COLO829 (cell line): ENCODE results near the gene KAZN.
A peak's percentile ranks its signal among the peaks of the same experiment; 100 is the strongest.
"Not testable (repeated sequence)": the region's sequence is repeated elsewhere in the genome, so short reads cannot be mapped to it uniquely, and the experiment has no call there.

Source experiments
- DNase-seq: peaks from one replicate; pipeline ENCODE4 v3.0.0; 2012; ENCODE audit warnings: low spot score

Gene KAZN

GRCh38 chr1:15038232-15039016 is 439.9 kb downstream of the KAZN start:
- DNase-seq, result no peak

GRCh38 chr1:15039017-15039648 is 440.6 kb downstream of the KAZN start:
- DNase-seq, result no peak

- DNase-seq, result no peak
Measured at GRCh38 chr1:15039901-15040300, 441.4 kb downstream of the KAZN start.

- not testable (repeated sequence) for DNase-seq
Measured at GRCh38 chr1:15040685-15041084, 442.2 kb downstream of the KAZN start.

- DNase-seq, result no peak
Measured at GRCh38 chr1:15042866-15043265, 444.4 kb downstream of the KAZN start.

GRCh38 chr1:15043934-15044333 is 445.4 kb downstream of the KAZN start:
- no peak for DNase-seq

GRCh38 chr1:15045123-15045522 is 446.6 kb downstream of the KAZN start:
- DNase-seq, result no peak

GRCh38 chr1:15046487-15047165 is 448.1 kb downstream of the KAZN start:
- DNase-seq, result peak; percentile 64

- DNase-seq, result no peak
Measured at GRCh38 chr1:15047237-15047636, 448.8 kb downstream of the KAZN start.

GRCh38 chr1:15048437-15048980 is 450.0 kb downstream of the KAZN start:
- DNase-seq, result no peak

- no peak for DNase-seq
Measured at GRCh38 chr1:15049067-15049466, 450.6 kb downstream of the KAZN start.

- no peak for DNase-seq
Measured at GRCh38 chr1:15051882-15052528, 453.5 kb downstream of the KAZN start.

- DNase-seq, result no peak
Measured at GRCh38 chr1:15053153-15053552, 454.7 kb downstream of the KAZN start.

GRCh38 chr1:15055736-15056415 is 457.4 kb downstream of the KAZN start:
- DNase-seq, result no peak

- DNase-seq, result no peak
Measured at GRCh38 chr1:15056515-15057285, 458.2 kb downstream of the KAZN start.

GRCh38 chr1:15057834-15058233 is 459.3 kb downstream of the KAZN start:
- DNase-seq, result no peak

GRCh38 chr1:15058261-15058660 is 459.8 kb downstream of the KAZN start:
- DNase-seq, result no peak

GRCh38 chr1:15060104-15060503 is 461.6 kb downstream of the KAZN start:
- no peak for DNase-seq

- no peak for DNase-seq
Measured at GRCh38 chr1:15062479-15063099, 464.1 kb downstream of the KAZN start.

- no peak for DNase-seq
Measured at GRCh38 chr1:15063346-15063745, 464.9 kb downstream of the KAZN start.
